Measurements from ENCODE around the gene KCNS3. TPM values are rescaled to one million over a fixed set of nuclear protein-coding genes. Genes with fewer than 3 reads are reported as not detected.

KCNS3 gene
- total and polyA plus RNA-seq, 9 donors: 0.23 to 5.9 (median 1.2) TPM

DNA sequence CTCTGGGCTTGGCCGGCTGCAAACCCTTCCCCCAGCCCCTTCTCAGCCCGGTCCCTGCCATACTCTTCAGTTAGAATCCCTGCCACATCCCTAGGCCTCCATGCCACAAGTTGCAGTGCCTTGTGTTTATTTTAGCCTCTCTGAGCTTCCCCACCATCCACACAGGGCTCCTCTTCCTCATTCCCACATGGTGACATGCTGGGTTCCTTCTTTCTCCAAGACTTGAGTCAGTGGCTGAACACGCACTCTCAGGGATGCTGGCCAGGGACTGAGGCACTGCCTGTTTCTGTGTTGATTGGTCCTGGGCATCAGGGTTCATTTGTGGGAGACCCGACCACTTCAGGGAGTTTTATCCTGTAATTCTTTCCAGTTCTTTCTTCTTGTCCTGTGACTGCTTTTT, 56.3 kb downstream of the KCNS3 start:
- whole genome bisulfite sequencing, 3 donors: 60 to 83% (median 79%) methylated on average over 4 of the region's 4 CpGs
- DNase-seq: no peak
- Histone ChIP-seq H3K4me1 (ENCODE audit: insufficient read depth) (no peaks in the 10 kb centered on the region), H3K36me3 (no peaks in the 10 kb centered on the region), H3K27ac (no peak overlapping the region), H3K4me3 (no peak overlapping the region), H3K27me3 (no peaks in the 10 kb centered on the region), H3K9me3 (no peaks in the 10 kb centered on the region)
- intact Hi-C loops (cut with DNase I): no loop called here
- TF ChIP-seq EP300 (IDR thresholded peaks at IDR 0.05) (no peak), CTCF (IDR thresholded peaks at IDR 0.05) (no peak), POLR2A (IDR thresholded peaks at IDR 0.05) (no peak)

DNA sequence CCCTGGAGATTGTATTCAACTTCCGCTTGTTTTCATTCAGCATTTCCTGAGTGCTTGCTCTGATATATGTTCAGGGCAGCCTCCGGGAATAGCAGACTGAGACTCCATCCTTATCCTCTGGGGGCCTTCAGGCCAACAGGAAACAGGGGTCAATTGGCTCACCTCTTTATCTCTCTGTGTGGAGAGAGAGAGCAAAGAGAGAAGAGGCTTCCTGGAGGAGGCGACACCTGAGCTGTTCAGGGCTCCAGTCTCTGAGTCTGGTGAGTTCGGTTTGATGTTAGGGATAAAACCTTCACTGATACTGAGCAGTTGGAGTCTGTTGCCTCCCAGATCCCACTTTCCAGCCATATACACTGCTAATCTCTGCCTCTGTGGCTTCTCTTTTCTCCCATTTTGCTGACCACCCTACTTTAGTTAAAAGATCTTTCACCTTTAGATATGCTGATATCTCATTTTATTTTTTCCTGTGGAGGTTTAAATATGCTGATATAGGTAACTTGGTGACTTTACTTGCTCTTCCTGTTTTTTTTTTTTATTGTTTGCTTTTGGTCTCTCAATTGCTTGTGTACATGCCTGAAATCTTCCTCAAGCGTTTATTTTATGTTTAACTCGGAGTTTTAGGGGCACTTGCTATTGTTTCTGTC, 56.9 kb downstream of the KCNS3 start:
- DNase-seq: no peak
- H3K4me3 ChIP-seq: no peak overlapping the region
- 66 to 72% (median 67%) methylated on average over 6 of the region's 6 CpGs for WGBS, 3 donors
- no peaks in the 10 kb centered on the region for H3K4me1 ChIP-seq (ENCODE audit: insufficient read depth)
- TF ChIP-seq POLR2A (IDR thresholded peaks at IDR 0.05) (no peak), EP300 (IDR thresholded peaks at IDR 0.05) (no peak), CTCF (IDR thresholded peaks at IDR 0.05) (no peak)
- no peak overlapping the region for H3K27ac ChIP-seq
- no peaks in the 10 kb centered on the region for H3K9me3 ChIP-seq
- intact Hi-C loops (cut with DNase I): no loop called here
- H3K27me3 ChIP-seq: no peaks in the 10 kb centered on the region
- H3K36me3 ChIP-seq: no peaks in the 10 kb centered on the region

DNA sequence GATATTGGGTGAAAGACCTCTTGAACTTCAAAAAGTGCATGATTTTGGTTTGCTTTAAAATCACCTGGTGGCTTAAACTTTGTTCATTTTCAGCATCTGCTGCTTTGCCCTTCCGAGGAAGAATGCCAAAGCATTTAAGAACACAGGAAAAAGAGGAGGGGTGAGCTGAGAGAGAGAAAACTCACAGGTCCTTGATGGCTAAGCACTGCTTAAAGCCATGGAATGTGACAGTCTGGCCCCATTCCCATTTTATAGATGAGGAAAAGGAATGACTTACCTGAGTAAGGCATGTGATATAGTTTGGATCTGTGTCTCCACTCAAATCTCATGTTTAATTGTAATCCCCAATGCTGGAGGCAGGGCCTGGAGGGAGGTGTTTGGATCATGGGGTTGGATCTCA, 58.1 kb downstream of the KCNS3 start:
- Histone ChIP-seq H3K36me3 (no peaks in the 10 kb centered on the region), H3K9me3 (no peaks in the 10 kb centered on the region), H3K4me3 (no peak overlapping the region), H3K27ac (no peak overlapping the region), H3K27me3 (no peaks in the 10 kb centered on the region), H3K4me1 (ENCODE audit: insufficient read depth) (no peaks in the 10 kb centered on the region)
- DNase-seq: no peak
- WGBS, 3 donors: 82 to 98% (median 88%) methylated on average over 1 of the region's 1 CpG
- intact Hi-C loops (cut with DNase I): no loop called here
- no peak for TF ChIP-seq EP300 (IDR thresholded peaks at IDR 0.05)
- TF ChIP-seq CTCF (IDR thresholded peaks at IDR 0.05): no peak

DNA sequence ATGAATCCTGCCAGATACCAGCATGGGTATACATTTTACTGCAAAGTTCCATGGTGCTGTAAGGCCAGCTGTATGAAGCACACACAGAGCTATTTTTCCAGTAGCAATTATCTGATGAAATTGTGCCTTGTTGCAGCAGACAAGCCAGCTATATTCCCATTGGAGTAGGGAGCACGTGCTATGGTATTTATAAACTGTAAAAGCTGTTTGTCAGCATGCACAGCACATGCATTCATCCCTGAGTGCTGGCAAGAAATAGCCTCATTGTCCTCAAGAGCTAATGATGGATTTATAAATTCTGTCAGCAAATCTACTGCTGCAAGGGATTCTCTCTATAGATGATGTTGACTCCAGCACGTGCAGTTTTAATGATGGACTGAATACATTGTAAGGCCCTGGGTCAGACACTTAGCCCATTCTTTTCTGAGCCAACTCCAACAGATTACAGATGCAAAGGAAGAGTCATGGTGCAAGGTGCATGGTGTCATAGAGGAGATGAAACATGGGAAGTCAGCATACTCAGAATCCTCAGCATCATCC, 61.7 kb downstream of the KCNS3 start:
- no peak overlapping the region for H3K27ac ChIP-seq
- H3K36me3 ChIP-seq: no peaks in the 10 kb centered on the region
- H3K27me3 ChIP-seq: no peaks in the 10 kb centered on the region
- H3K4me3 ChIP-seq: no peak overlapping the region
- intact Hi-C loops (cut with DNase I): no loop called here
- DNase-seq: no peak
- H3K9me3 ChIP-seq: no peaks in the 10 kb centered on the region
- H3K4me1 ChIP-seq (ENCODE audit: insufficient read depth): no peaks in the 10 kb centered on the region
- WGBS, 3 donors: 58 to 64% (median 64%) methylated on average over 2 of the region's 2 CpGs
- TF ChIP-seq EP300 (IDR thresholded peaks at IDR 0.05): no peak
- TF ChIP-seq POLR2A (IDR thresholded peaks at IDR 0.05): no peak
- TF ChIP-seq CTCF (IDR thresholded peaks at IDR 0.05): no peak

Measured in ovary (tissue), 9 donors.